DOHH2 (cell line): ENCODE measurements around the gene PYM1.

Experiments used
- H3F3A ChIP-seq: fragments of 200-600 bp; sonication (generic), shearing (Covaris generic); 2 replicates; pipeline ENCODE4 v1.6.0; 2016; ENCODE audit warnings: antibody characterized with exemption, mild to moderate bottlenecking; ENCODE audit not compliant: control insufficient read depth, insufficient read depth
- H3K27ac ChIP-seq: fragments of 200-600 bp; sonication (generic); 2 replicates; pipeline ENCODE4 v1.5.1; 2014; ENCODE audit warnings: low read depth, mild to moderate bottlenecking, low read length, moderate library complexity
- H3K27me3 ChIP-seq: fragments of 200-600 bp; sonication (generic); 2 replicates; pipeline ENCODE4 v1.6.1; 2014; ENCODE audit warnings: mild to moderate bottlenecking, low read length, mixed read lengths; ENCODE audit not compliant: control insufficient read depth
- H3K36me3 ChIP-seq: fragments of 200-600 bp; sonication (generic); 2 replicates; pipeline ENCODE4 v1.6.1; 2014; ENCODE audit warnings: mild to moderate bottlenecking, low read length, moderate library complexity, mixed read lengths; ENCODE audit not compliant: control insufficient read depth
- H3K4me1 ChIP-seq: fragments of 200-600 bp; sonication (generic); 2 replicates; pipeline ENCODE4 v1.6.1; 2014; ENCODE audit warnings: mild to moderate bottlenecking, low read length, mixed read lengths; ENCODE audit not compliant: control insufficient read depth
- H3K4me2 ChIP-seq: fragments of 200-600 bp; sonication (generic); 2 replicates; pipeline ENCODE4 v1.6.0; 2014; ENCODE audit warnings: mild to moderate bottlenecking, low read length, moderate library complexity
- H3K4me3 ChIP-seq: fragments of 200-600 bp; sonication (generic); 2 replicates; pipeline ENCODE4 v1.5.1; 2014; ENCODE audit warnings: mild to moderate bottlenecking, low read length, mixed read lengths
- H3K79me2 ChIP-seq: fragments of 200-600 bp; sonication (generic); 2 replicates; pipeline ENCODE4 v1.6.1; 2014; ENCODE audit warnings: mild to moderate bottlenecking, low read length, mixed read lengths; ENCODE audit not compliant: control insufficient read depth
- H3K9me2 ChIP-seq: fragments of 200-600 bp; sonication (generic); replicated peaks from 2 replicates; pipeline ENCODE4 v1.6.1; 2014; ENCODE audit warnings: mild to moderate bottlenecking, low read length, mixed read lengths; ENCODE audit not compliant: control insufficient read depth
- H3K9me3 ChIP-seq: fragments of 200-600 bp; sonication (generic); 2 replicates; pipeline ENCODE4 v1.6.1; 2014; ENCODE audit warnings: antibody characterized with exemption, low read length, mixed read lengths; ENCODE audit not compliant: control insufficient read depth, insufficient read depth
- H4K20me1 ChIP-seq: fragments of 200-600 bp; sonication (generic); 2 replicates; pipeline ENCODE4 v1.6.0; 2014; ENCODE audit warnings: low read depth, mild to moderate bottlenecking, antibody characterized with exemption, low read length, moderate library complexity; ENCODE audit not compliant: control insufficient read depth, insufficient read depth
- CTCF ChIP-seq: fragments of 200-600 bp; sonication (generic); IDR thresholded peaks from one replicate; pipeline ENCODE4 v1.5.1; 2014; ENCODE audit warnings: antibody characterized with exemption, mild to moderate bottlenecking, low read depth, low read length; ENCODE audit not compliant: poor library complexity, severe bottlenecking
- EZH2phosphoT487 ChIP-seq: fragments of 200-600 bp; sonication (generic); IDR thresholded peaks from 2 replicates; pipeline ENCODE4 v1.6.1; 2017; ENCODE audit warnings: borderline replicate concordance, mild to moderate bottlenecking, antibody characterized with exemption, low read length, moderate library complexity, mixed read lengths

Gene PYM1

DNA sequence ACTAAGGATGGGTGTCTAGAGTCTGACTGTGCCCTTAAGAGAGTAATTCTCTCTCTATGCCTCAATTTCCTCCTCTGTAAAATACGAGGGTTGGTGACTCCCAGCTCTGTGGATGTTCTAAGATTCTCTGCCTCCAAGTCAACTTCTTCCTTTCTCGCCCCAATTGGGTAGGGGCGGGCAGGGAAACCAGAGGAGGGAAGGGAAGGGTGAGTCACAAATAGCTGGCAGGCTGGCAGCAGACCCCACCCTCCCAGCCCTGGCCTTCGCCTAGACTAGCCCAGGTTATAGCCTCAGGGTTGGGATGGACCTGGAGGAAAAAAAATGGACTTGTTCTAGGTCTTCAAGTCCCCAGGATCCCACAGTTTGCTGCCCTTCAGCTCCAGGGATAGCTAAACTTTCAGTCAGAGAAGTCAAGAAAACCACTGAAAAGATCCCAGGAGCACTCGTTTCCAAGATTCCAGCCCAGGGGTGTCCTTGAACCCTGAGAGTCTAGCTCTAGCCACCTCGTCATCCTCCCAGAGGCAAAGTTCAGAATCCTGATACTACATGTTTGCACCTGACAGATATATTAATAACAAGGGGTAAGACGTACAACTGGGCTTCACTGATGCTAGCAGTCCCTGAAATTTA lies 5.6 kb upstream of the PYM1 start:
- peak overlapping the region; percentile 97 for H3K27ac ChIP-seq

GRCh38 chr12:55932551-55932910 lies 4.8 kb upstream of the PYM1 start:
- peaks cover 49% of the 10 kb centered on the region for H3K4me1 ChIP-seq

More for the DNA sequence above, 5.6 kb upstream of the PYM1 start:
- H3K4me3 ChIP-seq = peak overlapping the region; percentile 95
- peak overlapping the region; percentile 93 for H3K4me2 ChIP-seq
- H3K79me2 ChIP-seq = peaks cover 44% of the 10 kb centered on the region
- H3K27me3 ChIP-seq = no peaks in the 10 kb centered on the region
- H3K4me1 ChIP-seq = peaks cover 46% of the 10 kb centered on the region
- peaks cover 19% of the 10 kb centered on the region for H3F3A ChIP-seq
- H4K20me1 ChIP-seq = no peaks in the 10 kb centered on the region
- no peaks in the 10 kb centered on the region for H3K9me3 ChIP-seq
- H3K9me2 ChIP-seq = no peaks in the 10 kb centered on the region
- TF ChIP-seq CTCF (no peak), EZH2phosphoT487 (no peak)
- H3K36me3 ChIP-seq = peaks cover 67% of the 10 kb centered on the region

GRCh38 chr12:55931780-55932550 lies 4.3 kb upstream of the PYM1 start:
- Histone ChIP-seq H3K9me2 (no peaks in the 10 kb centered on the region), H3K4me1 (peaks cover 49% of the 10 kb centered on the region), H3K4me2 (peak overlapping the region; percentile 93), H3K9me3 (no peaks in the 10 kb centered on the region), H3K27me3 (no peaks in the 10 kb centered on the region), H4K20me1 (no peaks in the 10 kb centered on the region), H3K79me2 (peaks cover 57% of the 10 kb centered on the region), H3F3A (peaks cover 29% of the 10 kb centered on the region), H3K4me3 (peak overlapping the region; percentile 95), H3K27ac (peak overlapping the region; percentile 97), H3K36me3 (peaks cover 68% of the 10 kb centered on the region)
- TF ChIP-seq EZH2phosphoT487 (no peak), CTCF (no peak)

More at GRCh38 chr12:55932551-55932910, 4.8 kb upstream of the PYM1 start:
- Histone ChIP-seq H3K9me2 (no peaks in the 10 kb centered on the region), H3K4me3 (peak overlapping the region; percentile 95), H3K27me3 (no peaks in the 10 kb centered on the region), H3K36me3 (peaks cover 68% of the 10 kb centered on the region), H3F3A (peaks cover 24% of the 10 kb centered on the region), H3K9me3 (no peaks in the 10 kb centered on the region), H3K27ac (peak overlapping the region; percentile 97), H3K79me2 (peaks cover 51% of the 10 kb centered on the region), H3K4me2 (peak overlapping the region; percentile 93), H4K20me1 (no peaks in the 10 kb centered on the region)
- TF ChIP-seq EZH2phosphoT487 = no peak
- TF ChIP-seq CTCF = no peak
